Testis (tissue), 2 donors: Measurements from ENCODE around the gene TBC1D9.

Experiments
- POLR2A ChIP-seq: fragments of 450-650 bp; IDR thresholded peaks from one replicate; pipeline ENCODE4 v1.6.1; 2017; ENCODE audit warnings: antibody characterized with exemption, mild to moderate bottlenecking, moderate library complexity
- TF ChIP-seq, protein P1 (sequence below), 3 experiments: fragments of 450-650 bp in 2 of 3; fragments of 200-600 bp in 1 of 3; sonication (generic) in 1 of 3; IDR thresholded peaks; one replicate each; pipeline ENCODE4 v1.5.1; 2016 to 2019; ENCODE audit warnings: antibody characterized with exemption in 3 of 3, mild to moderate bottlenecking in 2 of 3, moderate library complexity in 1 of 3

DNA sequence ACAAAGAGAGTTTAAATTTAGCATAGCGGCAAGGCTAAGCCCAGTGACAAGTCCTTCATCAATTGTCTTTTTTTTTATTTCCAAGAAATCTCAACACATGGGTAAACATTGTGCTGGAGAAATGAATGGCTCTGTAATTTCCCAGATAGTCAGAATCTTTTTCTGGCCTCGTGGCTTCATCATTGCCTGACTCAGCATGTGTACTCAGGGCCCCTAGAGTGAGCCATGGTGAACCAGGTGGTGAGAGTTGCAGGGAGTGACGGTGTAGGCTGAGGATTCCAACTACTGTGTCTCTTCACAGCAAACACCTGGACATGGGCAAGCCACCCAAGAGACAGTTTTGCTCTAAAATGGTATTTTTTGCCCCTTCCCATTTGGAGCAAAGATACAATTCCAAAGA is 144.3 kb downstream of the TBC1D9 start:
- TF ChIP-seq, protein P1, sequence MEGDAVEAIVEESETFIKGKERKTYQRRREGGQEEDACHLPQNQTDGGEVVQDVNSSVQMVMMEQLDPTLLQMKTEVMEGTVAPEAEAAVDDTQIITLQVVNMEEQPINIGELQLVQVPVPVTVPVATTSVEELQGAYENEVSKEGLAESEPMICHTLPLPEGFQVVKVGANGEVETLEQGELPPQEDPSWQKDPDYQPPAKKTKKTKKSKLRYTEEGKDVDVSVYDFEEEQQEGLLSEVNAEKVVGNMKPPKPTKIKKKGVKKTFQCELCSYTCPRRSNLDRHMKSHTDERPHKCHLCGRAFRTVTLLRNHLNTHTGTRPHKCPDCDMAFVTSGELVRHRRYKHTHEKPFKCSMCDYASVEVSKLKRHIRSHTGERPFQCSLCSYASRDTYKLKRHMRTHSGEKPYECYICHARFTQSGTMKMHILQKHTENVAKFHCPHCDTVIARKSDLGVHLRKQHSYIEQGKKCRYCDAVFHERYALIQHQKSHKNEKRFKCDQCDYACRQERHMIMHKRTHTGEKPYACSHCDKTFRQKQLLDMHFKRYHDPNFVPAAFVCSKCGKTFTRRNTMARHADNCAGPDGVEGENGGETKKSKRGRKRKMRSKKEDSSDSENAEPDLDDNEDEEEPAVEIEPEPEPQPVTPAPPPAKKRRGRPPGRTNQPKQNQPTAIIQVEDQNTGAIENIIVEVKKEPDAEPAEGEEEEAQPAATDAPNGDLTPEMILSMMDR (IDR thresholded peaks at IDR 0.05): no peak
- no peak for TF ChIP-seq POLR2A
